Activated naive CD8-positive, alpha-beta T cell treated with anti-CD3 and anti-CD28 coated beads, Interleukin-2, amount 10 ng/mL, durations not matched to agents 7 days and 5 days (primary cell): Measurements from ENCODE around the gene GRK6. TPM values are rescaled to one million over a fixed set of nuclear protein-coding genes. Genes with fewer than 3 reads are reported as not detected.

ENCODE experiments used
- ATAC-seq: fragments of 150-1000 bp; cut with Tn5 transposase; one replicate; pipeline ENCODE4 v1.10.0; 2021; ENCODE audit warnings: low read depth, moderate library complexity
- POLR2A ChIA-PET: fragments of 350-600 bp; sonication (Branson Sonifier 250); formaldehyde crosslinking; loops from one replicate; lab custom pipeline; 2021; ENCODE audit warnings: antibody characterized with exemption; lab: Charles Lee
- DNase-seq: peaks from one replicate; pipeline ENCODE4 v3.0.0; 2021
- H3K27ac Mint-ChIP-seq: one replicate; pipeline ENCODE4 v1.8.0; 2022; ENCODE audit warnings: mild to moderate bottlenecking, mixed read lengths
- H3K27me3 Mint-ChIP-seq: one replicate; pipeline ENCODE4 v1.8.0; 2022; ENCODE audit warnings: mild to moderate bottlenecking, moderate library complexity, mixed read lengths
- H3K36me3 Mint-ChIP-seq: one replicate; pipeline ENCODE4 v1.8.0; 2021; ENCODE audit warnings: mild to moderate bottlenecking, mixed read lengths
- H3K4me1 Mint-ChIP-seq: one replicate; pipeline ENCODE4 v1.8.0; 2021; ENCODE audit warnings: mixed read lengths
- H3K4me3 Mint-ChIP-seq: one replicate; pipeline ENCODE4 v1.8.0; 2022; ENCODE audit warnings: mild to moderate bottlenecking, moderate library complexity, mixed read lengths
- H3K9me3 Mint-ChIP-seq: one replicate; pipeline ENCODE4 v1.8.0; 2021; ENCODE audit warnings: mixed read lengths
- total RNA-seq, 2 experiments: library from RNA; stranded (reverse); gene quantifications; one replicate each; pipeline ENCODE4 v1.2.3, GENCODE V29; 2021

The GRK6 gene
- 100 to 1,000 TPM; 181 to 186 TPM for total RNA-seq

DNA sequence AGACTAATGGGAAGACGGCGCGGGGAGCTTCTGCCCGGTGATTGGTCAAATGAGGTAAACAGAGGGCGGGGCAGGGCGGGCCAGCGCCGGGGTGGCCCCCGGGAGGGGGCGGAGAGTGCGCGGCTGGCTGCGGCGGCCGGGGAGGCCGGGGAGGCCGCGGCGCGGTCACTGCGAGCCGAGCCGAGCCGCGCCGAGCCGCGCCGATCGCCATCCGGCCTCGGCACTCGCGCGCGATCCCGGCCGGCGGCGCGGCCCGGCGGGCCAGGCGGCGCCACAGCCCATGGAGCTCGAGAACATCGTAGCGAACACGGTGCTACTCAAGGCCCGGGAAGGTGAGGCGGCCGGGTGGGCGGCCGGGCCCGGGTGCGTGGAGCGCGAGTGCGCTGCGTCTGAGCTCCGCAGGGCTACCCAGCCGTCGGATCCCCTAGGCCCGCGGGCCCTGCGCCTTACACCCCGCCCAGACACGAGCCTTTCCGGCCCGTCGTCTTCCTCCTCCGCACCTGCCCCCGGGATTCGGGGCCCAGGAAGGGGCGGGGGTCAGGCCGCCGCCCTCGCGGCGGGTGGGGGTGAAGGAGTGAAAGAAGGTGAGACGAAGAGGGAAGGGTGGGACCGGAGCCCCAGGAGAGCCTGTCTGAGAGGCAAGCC lies at the start of gene GRK6:
GRK6 (plus strand) TSS at position 111 of the 645 bp plus-strand sequence; CDS start at position 281, 170 bp downstream.
- Mint-ChIP-seq H3K27me3 (no peaks in the 10 kb centered on the region), H3K9me3 (no peaks in the 10 kb centered on the region), H3K36me3 (peaks cover 16% of the 10 kb centered on the region), H3K27ac (peak within 1 kb of the TSS; percentile 99), H3K4me1 (peaks cover 47% of the 10 kb centered on the region), H3K4me3 (peak within 1 kb of the TSS; percentile 98)
- ATAC-seq (peak; percentile 12), DNase-seq (peak; percentile 80)
- POLR2A ChIA-PET, result interaction anchor here (0.9 to 10.7 kb wide), 20 partner anchors 11 to 814 kb away, joined by 3 to 312 read pairs (median 4); partner anchors contain the start of genes F12, LMAN2, MXD3 and PRELID1

GRCh38 chr5:177377851-177378776 lies 48.4 kb upstream of the GRK6 start:
- H3K27ac Mint-ChIP-seq, result no peak overlapping the region
- no peak overlapping the region for H3K4me3 Mint-ChIP-seq
- no peaks in the 10 kb centered on the region for H3K27me3 Mint-ChIP-seq
- POLR2A ChIA-PET, result interaction anchor here (0.6 to 1.5 kb wide), 3 partner anchors 11 to 69 kb away, joined by 3 to 4 read pairs (median 3); partner anchors contain the start of gene PRR7
- peaks cover 21% of the 10 kb centered on the region for H3K4me1 Mint-ChIP-seq
- ATAC-seq (no peak), DNase-seq (no peak)
- no peaks in the 10 kb centered on the region for H3K9me3 Mint-ChIP-seq
- peaks cover 14% of the 10 kb centered on the region for H3K36me3 Mint-ChIP-seq

DNA sequence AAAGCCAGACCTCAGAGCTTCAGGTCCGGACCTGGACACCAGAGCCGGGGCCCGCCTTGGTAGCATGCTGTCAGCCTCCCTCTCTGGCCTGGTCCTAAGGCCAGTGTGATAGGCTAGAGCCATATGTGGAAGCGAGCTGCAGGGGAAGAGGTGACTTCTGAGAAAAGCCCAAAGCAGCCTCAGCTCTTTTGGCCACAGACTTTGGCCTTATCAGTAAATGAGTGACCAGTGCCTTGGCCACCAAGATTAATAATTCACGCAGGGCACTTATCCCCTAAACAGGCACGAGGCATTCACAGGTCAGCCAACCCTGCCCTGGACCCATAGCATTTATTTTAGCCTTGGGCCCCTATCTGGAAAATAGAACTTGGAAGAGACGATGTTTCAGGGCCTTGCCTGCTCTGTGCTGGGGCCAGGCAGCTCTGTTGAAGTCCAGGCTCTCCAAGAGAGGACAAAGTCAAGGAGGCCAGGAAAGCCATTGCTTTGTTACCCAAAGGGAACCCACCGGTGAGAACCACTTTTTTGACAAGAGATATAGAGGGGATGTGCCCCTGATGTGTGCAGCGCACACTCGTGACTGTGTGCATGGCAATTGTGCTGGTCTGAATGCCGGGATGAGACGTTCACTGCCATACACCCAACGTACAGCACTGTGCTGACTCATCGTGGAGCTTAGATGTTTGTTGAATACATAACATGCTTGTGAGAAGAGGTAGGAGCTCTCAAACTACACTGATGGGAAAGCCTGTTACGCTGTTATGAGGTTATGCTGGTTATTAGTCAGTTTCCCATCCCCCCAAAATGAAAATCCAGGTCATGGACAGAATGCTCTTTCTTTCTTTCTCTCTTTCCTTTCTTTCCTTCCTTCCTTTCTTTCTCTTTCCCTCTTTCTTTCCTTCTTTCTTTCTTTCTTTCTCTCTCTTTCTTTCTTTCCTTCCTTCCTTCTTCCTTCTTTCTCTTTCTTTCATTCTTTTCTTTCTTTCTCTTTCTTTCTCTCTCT lies 47.3 kb upstream of the GRK6 start:
- ATAC-seq (no peak), DNase-seq (no peak)
- no peak overlapping the region for H3K4me3 Mint-ChIP-seq
- no peaks in the 10 kb centered on the region for H3K9me3 Mint-ChIP-seq
- H3K27ac Mint-ChIP-seq, result no peak overlapping the region
- H3K4me1 Mint-ChIP-seq, result peaks cover 16% of the 10 kb centered on the region
- POLR2A ChIA-PET, result interaction anchor here (0.7 to 1.5 kb wide), 3 partner anchors 12 to 137 kb away, joined by 3 to 4 read pairs (median 3); partner anchors contain the start of gene PRR7
- peaks cover 8% of the 10 kb centered on the region for H3K36me3 Mint-ChIP-seq
- no peaks in the 10 kb centered on the region for H3K27me3 Mint-ChIP-seq

DNA sequence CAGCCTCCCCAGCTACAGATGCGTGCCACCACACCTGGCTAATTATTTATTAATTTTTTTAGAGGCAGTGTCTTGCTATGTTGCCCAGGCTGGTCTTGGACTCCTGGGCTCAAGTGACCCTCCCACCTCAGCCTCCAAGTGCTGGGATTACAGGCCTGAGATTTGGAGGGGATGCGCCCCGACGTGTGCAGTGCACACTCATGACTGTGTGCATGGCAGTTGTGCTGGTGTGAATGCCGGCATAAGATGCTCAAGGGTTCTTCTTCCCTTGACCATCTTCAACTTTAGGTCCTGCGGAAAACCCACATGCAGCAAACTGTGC lies 45.7 kb upstream of the GRK6 start:
- no peaks in the 10 kb centered on the region for H3K9me3 Mint-ChIP-seq
- POLR2A ChIA-PET, result no interaction called here
- no peak for ATAC-seq

DNA sequence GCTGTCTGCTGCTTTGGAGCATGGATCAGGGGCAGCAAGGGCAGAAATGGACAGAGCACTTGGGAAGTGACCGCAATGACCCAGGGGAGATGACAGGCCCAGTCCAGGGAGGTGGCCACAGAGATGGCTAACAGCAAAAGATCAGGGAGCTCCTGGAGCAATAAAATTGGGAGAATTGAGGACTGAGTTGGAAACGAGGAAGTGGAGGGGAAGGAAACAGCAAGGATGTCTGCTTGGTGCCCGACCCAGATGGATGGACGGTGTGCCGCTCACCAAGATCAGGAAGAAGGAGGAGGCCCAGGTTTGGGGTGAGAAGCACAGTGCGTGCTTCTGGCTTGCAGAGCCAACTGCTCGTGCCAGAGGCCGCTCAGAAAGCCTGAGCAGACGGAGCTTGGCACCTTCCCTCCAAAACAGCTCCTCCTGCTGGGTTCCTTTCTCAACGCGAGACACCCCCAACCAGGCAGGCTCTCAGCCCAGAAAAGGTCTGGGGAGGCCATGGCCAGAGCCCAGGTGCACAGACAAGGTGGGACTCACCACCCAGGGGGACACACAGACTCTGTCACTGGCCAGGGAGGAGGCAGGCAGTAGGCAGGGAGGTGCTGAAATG lies 44.0 kb upstream of the GRK6 start:
- ATAC-seq (peak; percentile 43), DNase-seq (no peak)
- Mint-ChIP-seq H3K4me1 (peaks cover 22% of the 10 kb centered on the region), H3K9me3 (no peaks in the 10 kb centered on the region), H3K27me3 (no peaks in the 10 kb centered on the region), H3K27ac (peak overlapping the region; percentile 73), H3K36me3 (no peaks in the 10 kb centered on the region), H3K4me3 (no peak overlapping the region)
- POLR2A ChIA-PET, result interaction anchor here (1.0 to 1.5 kb wide), 2 partner anchors 10 to 12 kb away, joined by 5 to 6 read pairs; no protein-coding TSS in a partner anchor

More for the DNA sequence above, 45.7 kb upstream of the GRK6 start:
- DNase-seq, result no peak
- H3K27me3 Mint-ChIP-seq, result no peaks in the 10 kb centered on the region
- H3K36me3 Mint-ChIP-seq, result no peaks in the 10 kb centered on the region
- H3K27ac Mint-ChIP-seq, result no peak overlapping the region
- no peak overlapping the region for H3K4me3 Mint-ChIP-seq
- H3K4me1 Mint-ChIP-seq, result peaks cover 22% of the 10 kb centered on the region

DNA sequence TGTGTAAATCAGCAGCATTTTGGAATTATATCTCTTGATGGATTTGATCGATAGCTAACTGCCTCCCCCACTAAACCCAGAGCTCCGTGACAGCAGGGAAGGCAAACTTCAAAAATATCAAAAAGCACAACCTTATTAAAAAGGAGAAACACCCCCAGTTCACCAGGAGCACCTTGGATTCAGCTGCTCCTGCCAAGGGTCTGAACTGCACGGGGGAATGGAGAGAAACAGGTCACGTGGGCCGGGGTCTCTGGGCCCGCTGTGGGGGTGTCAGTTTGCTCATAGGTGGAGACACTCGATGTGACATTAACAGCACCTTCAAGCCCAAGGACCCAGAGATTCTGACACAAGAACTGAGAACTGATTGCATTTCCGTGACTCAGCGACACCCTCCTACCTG lies 43.3 kb upstream of the GRK6 start:
- Mint-ChIP-seq H3K27ac (no peak overlapping the region), H3K4me1 (peaks cover 22% of the 10 kb centered on the region), H3K9me3 (no peaks in the 10 kb centered on the region), H3K36me3 (no peaks in the 10 kb centered on the region), H3K4me3 (no peak overlapping the region), H3K27me3 (no peaks in the 10 kb centered on the region)
- POLR2A ChIA-PET, result interaction anchor here (1.0 to 1.5 kb wide), 2 partner anchors 11 to 13 kb away, joined by 5 to 6 read pairs; no protein-coding TSS in a partner anchor
- DNase-seq (no peak), ATAC-seq (no peak)

- peaks cover 31% of the 10 kb centered on the region for H3K4me1 Mint-ChIP-seq
- POLR2A ChIA-PET, result interaction anchor here (1.0 kb wide), 1 partner anchor 125 kb away, joined by 3 read pairs; no protein-coding TSS in a partner anchor
- no peaks in the 10 kb centered on the region for H3K27me3 Mint-ChIP-seq
- H3K27ac Mint-ChIP-seq, result no peak within 1 kb of the TSS
- peak within 1 kb of the TSS; percentile 41 for H3K4me3 Mint-ChIP-seq
- H3K9me3 Mint-ChIP-seq, result no peaks in the 10 kb centered on the region
- ATAC-seq, result no peak
- DNase-seq, result no peak
- H3K36me3 Mint-ChIP-seq, result no peaks in the 10 kb centered on the region
Observed at GRCh38 chr5:177384134-177384533, 42.3 kb upstream of the GRK6 start, which contains the start of gene SLC34A1. TSS of gene SLC34A1 (plus strand) at chr5:177384434. CDS start at chr5:177385742, 1,308 bp downstream.

GRCh38 chr5:177385720-177386119 lies 40.8 kb upstream of the GRK6 start:
- no peak for DNase-seq
- Mint-ChIP-seq H3K27me3 (no peaks in the 10 kb centered on the region), H3K36me3 (no peaks in the 10 kb centered on the region), H3K27ac (no peak overlapping the region), H3K9me3 (no peaks in the 10 kb centered on the region), H3K4me3 (peak overlapping the region; percentile 41), H3K4me1 (peaks cover 37% of the 10 kb centered on the region)
- POLR2A ChIA-PET, result no interaction called here
- ATAC-seq, result no peak

DNA sequence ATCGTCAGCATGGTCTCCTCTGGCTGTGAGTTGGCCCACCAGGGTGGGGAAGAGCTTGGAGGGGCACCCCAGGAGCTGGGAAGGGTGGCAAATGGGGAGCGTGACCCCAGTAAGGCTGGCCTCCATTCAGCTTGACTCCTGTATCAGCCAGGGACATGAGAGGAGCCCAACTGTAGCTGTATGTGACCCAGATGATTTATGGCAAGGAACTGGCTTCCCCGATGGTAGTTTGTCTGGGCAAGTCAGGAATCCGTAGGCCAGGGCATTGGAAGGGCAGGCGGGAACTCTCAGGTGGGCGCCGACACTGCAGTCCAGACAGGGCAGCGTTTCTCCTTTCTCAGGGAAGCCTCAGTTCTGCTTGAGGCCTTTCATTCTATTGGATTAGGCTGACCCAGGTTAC lies 39.9 kb upstream of the GRK6 start:
- Mint-ChIP-seq H3K4me3 (no peak overlapping the region), H3K36me3 (no peaks in the 10 kb centered on the region), H3K27ac (no peak overlapping the region), H3K27me3 (no peaks in the 10 kb centered on the region), H3K4me1 (peaks cover 41% of the 10 kb centered on the region), H3K9me3 (no peaks in the 10 kb centered on the region)
- DNase-seq, result no peak
- no peak for ATAC-seq
- POLR2A ChIA-PET, result no interaction called here

DNA sequence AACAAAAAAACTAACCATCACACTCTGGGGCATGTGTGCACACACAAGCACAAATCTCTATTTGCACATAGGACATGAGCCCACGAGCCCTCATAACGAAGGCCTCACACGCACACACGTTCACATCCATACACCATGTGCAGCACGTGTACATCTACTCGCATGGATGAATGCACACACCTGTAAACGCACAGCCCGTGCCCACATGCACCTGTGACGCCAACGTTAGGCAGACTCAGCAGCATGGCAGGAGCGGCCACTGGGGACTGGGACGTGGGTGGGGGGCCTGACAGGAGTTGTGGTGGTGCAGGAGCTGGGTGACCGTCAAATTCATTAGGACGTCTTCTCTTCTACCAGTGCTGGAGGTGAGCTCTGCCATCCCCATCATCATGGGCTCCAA lies 39.1 kb upstream of the GRK6 start:
- peaks cover 39% of the 10 kb centered on the region for H3K4me1 Mint-ChIP-seq
- H3K27me3 Mint-ChIP-seq, result no peaks in the 10 kb centered on the region
- no peak overlapping the region for H3K4me3 Mint-ChIP-seq
- POLR2A ChIA-PET, result interaction anchor here (0.7 kb wide), 1 partner anchor 84 kb away, joined by 3 read pairs; no protein-coding TSS in a partner anchor
- no peaks in the 10 kb centered on the region for H3K36me3 Mint-ChIP-seq
- no peak for ATAC-seq
- H3K27ac Mint-ChIP-seq, result no peak overlapping the region
- no peaks in the 10 kb centered on the region for H3K9me3 Mint-ChIP-seq
- no peak for DNase-seq

DNA sequence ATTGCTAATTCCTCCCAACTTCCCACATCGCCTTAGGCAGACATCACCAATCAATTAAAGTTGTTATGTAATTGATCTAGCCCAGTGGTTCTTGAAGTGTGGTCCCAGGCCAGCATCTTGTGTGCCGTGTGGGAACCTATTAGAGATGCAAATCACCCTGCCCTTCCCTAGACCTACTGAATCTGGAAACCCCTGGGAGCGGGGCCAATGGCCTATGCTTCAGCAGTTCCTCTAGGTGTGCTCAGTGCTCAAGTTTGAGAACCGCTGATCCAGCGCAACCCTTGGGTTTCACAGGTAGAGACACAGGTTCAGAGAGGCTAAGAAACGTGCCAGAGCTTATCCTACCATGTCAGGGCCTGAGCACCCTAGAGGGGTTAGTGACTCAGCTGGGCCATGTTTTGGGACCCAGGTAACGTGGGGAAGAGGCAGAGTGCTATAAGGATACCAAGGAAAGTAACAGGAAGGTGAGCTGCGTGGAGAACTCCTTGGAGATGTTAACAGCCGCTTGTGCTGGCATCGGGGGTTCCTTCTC lies 37.9 kb upstream of the GRK6 start:
- POLR2A ChIA-PET, result interaction anchor here (1.0 to 2.7 kb wide), 5 partner anchors 30 to 79 kb away, joined by 3 to 31 read pairs (median 4); partner anchors contain the start of gene RGS14
- Mint-ChIP-seq H3K4me3 (peak overlapping the region; percentile 45), H3K27me3 (no peaks in the 10 kb centered on the region), H3K4me1 (peaks cover 41% of the 10 kb centered on the region), H3K27ac (peak overlapping the region; percentile 88), H3K36me3 (no peaks in the 10 kb centered on the region), H3K9me3 (no peaks in the 10 kb centered on the region)
- DNase-seq, result no peak
- no peak for ATAC-seq
